Activated T-cell treated with anti-CD3 and anti-CD28 coated beads, Interleukin-2, amount 50 U/mL, for 24 hours (primary cell): ENCODE measurements around the gene RDX.

Experiments
- DNase-seq: peaks from one replicate; pipeline ENCODE4 v3.0.0-alpha.2; 2020
- H3K27ac Mint-ChIP-seq: 2 replicates; pipeline ENCODE4 v1.8.0; 2020; ENCODE audit warnings: mild to moderate bottlenecking, mixed read lengths
- H3K27me3 Mint-ChIP-seq: 2 replicates; pipeline ENCODE4 v1.8.0; 2020; ENCODE audit warnings: mixed read lengths
- H3K36me3 Mint-ChIP-seq: 2 replicates; pipeline ENCODE4 v1.8.0; 2020; ENCODE audit warnings: low read depth, mixed read lengths
- H3K4me1 Mint-ChIP-seq: 2 replicates; pipeline ENCODE4 v1.8.0; 2020; ENCODE audit warnings: low read depth, mixed read lengths
- H3K4me3 Mint-ChIP-seq: 2 replicates; pipeline ENCODE4 v1.8.0; 2020; ENCODE audit warnings: mild to moderate bottlenecking, moderate library complexity, mixed read lengths
- H3K9me3 Mint-ChIP-seq: 2 replicates; pipeline ENCODE4 v1.8.0; 2020; ENCODE audit warnings: mixed read lengths

RDX gene

DNA sequence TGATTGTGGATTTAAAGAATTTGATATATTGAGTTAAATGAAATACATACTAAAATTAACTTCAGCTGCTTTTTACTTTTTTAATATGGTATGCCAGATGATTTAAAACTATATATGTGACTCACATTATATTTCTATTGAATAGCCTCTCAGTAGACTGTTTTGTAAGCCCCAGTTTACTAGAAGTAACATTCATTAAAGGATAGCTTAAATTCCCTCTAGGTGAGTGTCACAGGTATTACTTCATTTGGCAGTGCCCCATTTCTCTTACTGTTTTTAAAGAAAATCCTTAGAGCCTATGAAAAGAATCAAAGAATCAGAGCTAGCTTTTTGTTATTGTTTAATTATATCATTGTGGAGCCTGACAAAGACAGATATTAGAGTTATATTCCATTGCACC lies 154.6 kb downstream of the RDX start:
- H3K27me3 Mint-ChIP-seq = peaks cover 6% of the 10 kb centered on the region
- no peaks in the 10 kb centered on the region for H3K9me3 Mint-ChIP-seq
- no peak for DNase-seq
- no peaks in the 10 kb centered on the region for H3K36me3 Mint-ChIP-seq
- no peak overlapping the region for H3K27ac Mint-ChIP-seq
- no peaks in the 10 kb centered on the region for H3K4me1 Mint-ChIP-seq
- no peak overlapping the region for H3K4me3 Mint-ChIP-seq

DNA sequence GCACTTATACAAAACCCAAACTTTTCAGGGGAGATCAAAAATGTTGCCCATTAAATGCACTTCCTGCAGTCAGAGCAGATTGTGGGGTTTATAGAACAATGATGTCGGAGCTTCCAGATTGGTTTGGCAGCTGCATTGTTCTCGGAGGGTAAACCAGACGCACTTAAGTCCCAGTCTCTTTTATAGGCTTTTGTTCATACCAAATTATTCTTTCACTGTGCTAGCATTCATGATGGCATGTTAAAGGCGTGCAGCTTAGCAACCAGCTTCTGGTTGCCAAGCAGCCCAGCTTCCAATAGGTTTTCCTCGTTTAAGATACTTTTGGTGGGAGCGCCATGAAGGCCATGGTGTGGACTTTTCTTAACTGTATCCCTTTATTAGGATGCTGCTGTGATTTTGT lies 162.3 kb downstream of the RDX start:
- Mint-ChIP-seq H3K27ac (no peak overlapping the region), H3K9me3 (no peaks in the 10 kb centered on the region), H3K36me3 (no peaks in the 10 kb centered on the region), H3K4me1 (no peaks in the 10 kb centered on the region), H3K27me3 (peaks cover 9% of the 10 kb centered on the region), H3K4me3 (no peak overlapping the region)
- DNase-seq = no peak

DNA sequence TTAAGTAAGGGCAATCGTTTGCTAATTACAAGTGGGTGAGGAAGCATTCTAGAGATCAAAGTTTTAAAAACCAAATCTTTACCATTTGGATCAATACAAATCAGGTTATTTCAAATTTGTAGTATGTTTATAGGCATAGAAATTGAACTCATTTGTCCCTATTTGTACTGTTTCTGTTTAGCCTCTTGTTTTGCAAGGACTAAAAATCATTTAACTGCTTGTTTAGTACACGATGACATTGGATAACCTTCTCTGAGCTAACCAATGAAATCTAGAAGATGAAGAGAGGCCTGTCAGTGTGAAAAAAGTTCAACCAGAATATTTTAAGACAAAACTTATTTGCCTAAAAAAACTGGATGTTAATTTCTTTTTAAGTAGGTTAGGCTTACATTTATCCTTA lies 163.3 kb downstream of the RDX start:
- Mint-ChIP-seq H3K27me3 (peaks cover 9% of the 10 kb centered on the region), H3K27ac (no peak overlapping the region), H3K4me1 (no peaks in the 10 kb centered on the region), H3K36me3 (no peaks in the 10 kb centered on the region), H3K9me3 (no peaks in the 10 kb centered on the region), H3K4me3 (no peak overlapping the region)
- DNase-seq = no peak

- no peaks in the 10 kb centered on the region for H3K36me3 Mint-ChIP-seq
- no peak for DNase-seq
- no peak overlapping the region for H3K4me3 Mint-ChIP-seq
- H3K27me3 Mint-ChIP-seq = peaks cover 11% of the 10 kb centered on the region
- no peaks in the 10 kb centered on the region for H3K9me3 Mint-ChIP-seq
- H3K4me1 Mint-ChIP-seq = no peaks in the 10 kb centered on the region
- no peak overlapping the region for H3K27ac Mint-ChIP-seq
Observed at GRCh38 chr11:110131386-110132123, 164.9 kb downstream of the RDX start.

DNA sequence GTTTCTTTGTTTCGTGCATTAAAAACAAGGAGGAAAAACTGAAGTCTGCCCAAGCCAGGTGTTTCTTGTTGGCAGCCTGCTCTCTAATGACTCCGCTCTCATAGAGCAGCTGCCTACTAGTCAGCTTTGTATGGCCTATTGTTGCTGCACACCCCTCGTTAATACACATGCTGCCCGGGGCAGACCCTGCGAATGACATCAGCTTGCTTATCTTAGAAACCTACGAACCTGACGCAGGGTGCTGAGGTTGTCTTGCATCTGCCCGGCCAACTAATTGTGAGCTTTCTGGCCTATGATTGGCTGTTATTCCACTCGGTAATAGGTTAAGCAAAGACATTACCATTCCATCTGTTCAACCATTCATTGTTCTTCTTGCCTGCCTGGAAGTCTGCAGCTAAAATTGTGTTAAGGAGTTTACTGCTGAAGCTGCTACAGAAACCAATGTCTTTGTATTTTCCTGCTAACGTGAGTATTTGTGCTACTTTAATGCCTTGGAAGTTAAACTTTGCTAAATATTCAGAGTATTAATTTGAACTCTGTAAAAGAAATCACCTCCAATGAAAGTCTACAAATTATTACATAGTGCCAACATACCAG lies 165.7 kb downstream of the RDX start:
- H3K9me3 Mint-ChIP-seq = no peaks in the 10 kb centered on the region
- H3K27me3 Mint-ChIP-seq = peaks cover 11% of the 10 kb centered on the region
- H3K27ac Mint-ChIP-seq = no peak overlapping the region
- no peaks in the 10 kb centered on the region for H3K4me1 Mint-ChIP-seq
- no peak overlapping the region for H3K4me3 Mint-ChIP-seq
- no peak for DNase-seq
- H3K36me3 Mint-ChIP-seq = no peaks in the 10 kb centered on the region

- Mint-ChIP-seq H3K9me3 (no peaks in the 10 kb centered on the region), H3K27me3 (peaks cover 14% of the 10 kb centered on the region), H3K36me3 (no peaks in the 10 kb centered on the region), H3K27ac (no peak overlapping the region), H3K4me3 (no peak overlapping the region), H3K4me1 (no peaks in the 10 kb centered on the region)
- DNase-seq = no peak
Observed at GRCh38 chr11:110128161-110128560, 168.3 kb downstream of the RDX start.

- H3K27me3 Mint-ChIP-seq = peaks cover 14% of the 10 kb centered on the region
- H3K36me3 Mint-ChIP-seq = no peaks in the 10 kb centered on the region
- H3K27ac Mint-ChIP-seq = no peak overlapping the region
- H3K4me3 Mint-ChIP-seq = no peak overlapping the region
- no peaks in the 10 kb centered on the region for H3K9me3 Mint-ChIP-seq
- no peak for DNase-seq
- H3K4me1 Mint-ChIP-seq = no peaks in the 10 kb centered on the region
Observed at GRCh38 chr11:110126936-110127335, 169.5 kb downstream of the RDX start.

- no peaks in the 10 kb centered on the region for H3K9me3 Mint-ChIP-seq
- no peak overlapping the region for H3K27ac Mint-ChIP-seq
- H3K4me1 Mint-ChIP-seq = no peaks in the 10 kb centered on the region
- DNase-seq = no peak
- no peak overlapping the region for H3K4me3 Mint-ChIP-seq
- H3K36me3 Mint-ChIP-seq = no peaks in the 10 kb centered on the region
- H3K27me3 Mint-ChIP-seq = peaks cover 8% of the 10 kb centered on the region
Observed at GRCh38 chr11:110125632-110126031, 170.8 kb downstream of the RDX start.
